Measurements from ENCODE around the gene VASH1. TPM values are rescaled to one million over a fixed set of nuclear protein-coding genes. Genes with fewer than 3 reads are reported as not detected.

VASH1 gene
- total and polyA plus RNA-seq, 2 donors (not counting 1 experiment from before 2014, with no cell fraction given): 2.5 to 4.5 TPM

- peak overlapping the region; percentile 95 for H3K4me2 ChIP-seq (ENCODE audit: extremely low read depth, insufficient read depth, low read length)
- H3K4me1 ChIP-seq (ENCODE audit: control insufficient read depth, extremely low read depth, insufficient read depth, low read length): peaks cover 6% of the 10 kb centered on the region
- TF ChIP-seq EZH2 (IDR thresholded peaks at IDR 0.05; ENCODE audit: low read length, missing control alignments): no peak
- TF ChIP-seq CTCF (conservative IDR thresholded peaks at IDR 0.05 in 1 of 2, IDR thresholded peaks at IDR 0.05 in 1 of 2; ENCODE audit: low read depth in 1 of 2, low read length in 2 of 2): no peak
- DNase-seq (ENCODE audit: low read depth in 2 of 2): no peak
- no peaks in the 10 kb centered on the region for H4K20me1 ChIP-seq (ENCODE audit: control insufficient read depth, extremely low read depth, insufficient read depth, low read length)
- H3K79me2 ChIP-seq (ENCODE audit: control insufficient read depth, insufficient read depth, low read length): no peaks in the 10 kb centered on the region
- no peak overlapping the region for H3K27ac ChIP-seq (ENCODE audit: insufficient read depth, low read length)
- peaks cover 4% of the 10 kb centered on the region for H3K27me3 ChIP-seq (ENCODE audit: control insufficient read depth, insufficient read depth, low read length)
- H3K9me3 ChIP-seq (ENCODE audit: control insufficient read depth, insufficient read depth, low read depth, low read length): no peaks in the 10 kb centered on the region
- H3K4me3 ChIP-seq (replicated peaks in 1 of 4; ENCODE audit: control extremely low read depth in 1 of 4, insufficient read depth in 1 of 4, low read depth in 3 of 4, low read length in 4 of 4): peak overlapping the region; percentile 61 to 77 (median 66)
- H2AFZ ChIP-seq (ENCODE audit: low read length): peak overlapping the region; percentile 52
- no peaks in the 10 kb centered on the region for H3K36me3 ChIP-seq (ENCODE audit: control insufficient read depth, insufficient read depth, low read length)
- H3K9ac ChIP-seq (ENCODE audit: insufficient read depth, low read length): peak overlapping the region; percentile 4
These were observed 1.3 kb downstream of the VASH1 start for GRCh38 chr14:76762411-76763095.

GRCh38 chr14:76763096-76764041 is 2.1 kb downstream of the VASH1 start:
- no peak overlapping the region for H2AFZ ChIP-seq (ENCODE audit: low read length)
- peaks cover 6% of the 10 kb centered on the region for H3K4me1 ChIP-seq (ENCODE audit: control insufficient read depth, extremely low read depth, insufficient read depth, low read length)
- TF ChIP-seq CTCF (conservative IDR thresholded peaks at IDR 0.05 in 1 of 2, IDR thresholded peaks at IDR 0.05 in 1 of 2; ENCODE audit: low read depth in 1 of 2, low read length in 2 of 2): no peak
- no peak for TF ChIP-seq EZH2 (IDR thresholded peaks at IDR 0.05; ENCODE audit: low read length, missing control alignments)
- H3K27me3 ChIP-seq (ENCODE audit: control insufficient read depth, insufficient read depth, low read length): peaks cover 4% of the 10 kb centered on the region
- H3K9ac ChIP-seq (ENCODE audit: insufficient read depth, low read length): no peak overlapping the region
- H3K4me3 ChIP-seq (replicated peaks in 1 of 4; ENCODE audit: control extremely low read depth in 1 of 4, insufficient read depth in 1 of 4, low read depth in 3 of 4, low read length in 4 of 4): no peak overlapping the region
- DNase-seq (ENCODE audit: low read depth in 2 of 2): peak in 1 of 2 donors; percentile 54
- H3K36me3 ChIP-seq (ENCODE audit: control insufficient read depth, insufficient read depth, low read length): no peaks in the 10 kb centered on the region
- no peaks in the 10 kb centered on the region for H3K79me2 ChIP-seq (ENCODE audit: control insufficient read depth, insufficient read depth, low read length)
- H4K20me1 ChIP-seq (ENCODE audit: control insufficient read depth, extremely low read depth, insufficient read depth, low read length): no peaks in the 10 kb centered on the region
- H3K27ac ChIP-seq (ENCODE audit: insufficient read depth, low read length): no peak overlapping the region
- no peaks in the 10 kb centered on the region for H3K9me3 ChIP-seq (ENCODE audit: control insufficient read depth, insufficient read depth, low read depth, low read length)
- peak overlapping the region; percentile 95 for H3K4me2 ChIP-seq (ENCODE audit: extremely low read depth, insufficient read depth, low read length)

GRCh38 chr14:76765461-76765931 is 4.2 kb downstream of the VASH1 start:
- no peaks in the 10 kb centered on the region for H4K20me1 ChIP-seq (ENCODE audit: control insufficient read depth, extremely low read depth, insufficient read depth, low read length)
- peaks cover 6% of the 10 kb centered on the region for H3K4me1 ChIP-seq (ENCODE audit: control insufficient read depth, extremely low read depth, insufficient read depth, low read length)
- H3K9me3 ChIP-seq (ENCODE audit: control insufficient read depth, insufficient read depth, low read depth, low read length): no peaks in the 10 kb centered on the region
- no peaks in the 10 kb centered on the region for H3K36me3 ChIP-seq (ENCODE audit: control insufficient read depth, insufficient read depth, low read length)
- H3K27me3 ChIP-seq (ENCODE audit: control insufficient read depth, insufficient read depth, low read length): no peaks in the 10 kb centered on the region
- H3K4me3 ChIP-seq (replicated peaks in 1 of 4; ENCODE audit: control extremely low read depth in 1 of 4, insufficient read depth in 1 of 4, low read depth in 3 of 4, low read length in 4 of 4): no peak overlapping the region
- H3K79me2 ChIP-seq (ENCODE audit: control insufficient read depth, insufficient read depth, low read length): no peaks in the 10 kb centered on the region
- no peak for DNase-seq (ENCODE audit: low read depth in 2 of 2)
- TF ChIP-seq EZH2 (IDR thresholded peaks at IDR 0.05; ENCODE audit: low read length, missing control alignments) (no peak), CTCF (conservative IDR thresholded peaks at IDR 0.05 in 1 of 2, IDR thresholded peaks at IDR 0.05 in 1 of 2; ENCODE audit: low read depth in 1 of 2, low read length in 2 of 2) (no peak)
- H3K4me2 ChIP-seq (ENCODE audit: extremely low read depth, insufficient read depth, low read length): no peak overlapping the region
- H2AFZ ChIP-seq (ENCODE audit: low read length): no peak overlapping the region
- no peak overlapping the region for H3K27ac ChIP-seq (ENCODE audit: insufficient read depth, low read length)
- H3K9ac ChIP-seq (ENCODE audit: insufficient read depth, low read length): no peak overlapping the region
